PC-3 (cell line): ENCODE measurements around the gene MLC1. TPM values are rescaled to one million over a fixed set of nuclear protein-coding genes. Genes with fewer than 3 reads are reported as not detected.

ENCODE experiments used
- ATAC-seq: fragments of 200-7000 bp; cut with Tn5 transposase; 2 replicates; pipeline ENCODE4 v1.9.1; 2020; ENCODE audit warnings: mild to moderate bottlenecking, moderate library complexity
- BruUV-seq: library from RNA; stranded (reverse); fragments of 400-500 nt; replicated peaks from 2 replicates; lab custom pipeline; 2021; lab: Mats Ljungman, UMichigan
- CTCF ChIA-PET: fragments of 300-600 bp; sonication (Branson Sonifier 250); formaldehyde crosslinking; loops from one replicate; lab custom pipeline; 2022; ENCODE audit warnings: antibody characterized with exemption; lab: Charles Lee
- POLR2A ChIA-PET: fragments of 300-600 bp; sonication (Branson Sonifier 250); formaldehyde crosslinking; loops from one replicate; lab custom pipeline; 2022; ENCODE audit warnings: antibody characterized with exemption; ENCODE audit not compliant: unreplicated experiment; lab: Charles Lee
- DNase-seq: peaks from one replicate; pipeline ENCODE4 v3.0.0-alpha.2; 2015
- H2AFZ ChIP-seq: fragments of 300-600 bp; sonication (generic); 2 replicates; pipeline ENCODE4 v1.6.0; 2016; ENCODE audit warnings: antibody characterized with exemption, low read length
- H3F3A ChIP-seq: fragments of 300-600 bp; sonication (generic); one replicate; pipeline ENCODE4 v1.6.0; 2017; ENCODE audit warnings: antibody characterized with exemption, low read length, control low read depth, mild to moderate bottlenecking; ENCODE audit not compliant: unreplicated experiment
- H3K27ac ChIP-seq: fragments of 300-600 bp; sonication (generic); 2 replicates; pipeline ENCODE4 v1.5.1; 2016; ENCODE audit warnings: mild to moderate bottlenecking, low read length
- H3K27me3 ChIP-seq: fragments of 300-600 bp; sonication (generic); 2 replicates; pipeline ENCODE4 v1.6.1; 2016; ENCODE audit warnings: low read length, mixed read lengths
- H3K36me3 ChIP-seq: fragments of 300-600 bp; sonication (generic); 2 replicates; pipeline ENCODE4 v1.6.1; 2016; ENCODE audit warnings: low read depth, mixed run types, low read length, mixed read lengths
- H3K4me1 ChIP-seq: fragments of 300-600 bp; sonication (generic); 2 replicates; pipeline ENCODE4 v1.5.1; 2016; ENCODE audit warnings: low read length; ENCODE audit not compliant: insufficient read depth
- H3K4me2 ChIP-seq: fragments of 300-600 bp; sonication (generic); 2 replicates; pipeline ENCODE4 v1.6.0; 2016; ENCODE audit warnings: low read length
- H3K4me3 ChIP-seq: fragments of 300-600 bp; sonication (generic); 2 replicates; pipeline ENCODE4 v1.5.1; 2016; ENCODE audit warnings: mild to moderate bottlenecking, low read length, mixed read lengths
- H3K79me2 ChIP-seq: fragments of 300-600 bp; sonication (generic); 2 replicates; pipeline ENCODE4 v1.6.1; 2017; ENCODE audit warnings: low read length, mixed read lengths
- H3K9ac ChIP-seq: fragments of 300-600 bp; sonication (generic); 2 replicates; pipeline ENCODE4 v1.6.0; 2016; ENCODE audit warnings: mild to moderate bottlenecking, low read length
- H3K9me2 ChIP-seq: fragments of 300-600 bp; sonication (generic); replicated peaks from 2 replicates; pipeline ENCODE4 v1.6.1; 2016; ENCODE audit warnings: mixed run types, low read length, mixed read lengths
- H3K9me3 ChIP-seq: fragments of 300-600 bp; sonication (generic); 2 replicates; pipeline ENCODE4 v1.6.1; 2016; ENCODE audit warnings: low read length, mixed read lengths
- H4K20me1 ChIP-seq: fragments of 300-600 bp; sonication (generic); 2 replicates; pipeline ENCODE4 v1.6.1; 2016; ENCODE audit warnings: low read length, mixed read lengths
- EZH2 ChIP-seq: fragments of 300-600 bp; sonication (generic); IDR thresholded peaks from one replicate; pipeline ENCODE4 v1.6.1; 2017; ENCODE audit warnings: antibody characterized with exemption, mild to moderate bottlenecking, low read length; ENCODE audit not compliant: unreplicated experiment
- EZH2phosphoT487 ChIP-seq: fragments of 300-600 bp; sonication (generic); IDR thresholded peaks from 2 replicates; pipeline ENCODE4 v1.6.1; 2018; ENCODE audit warnings: mild to moderate bottlenecking, antibody characterized with exemption, low read length, borderline replicate concordance
- intact Hi-C: fragments of 100-400 bp; cut with micrococcal nuclease; formaldehyde crosslinking; loops from 2 replicates; pipeline ENCODE4 v1.9.0; 2023
- total RNA-seq: library from RNA; depleted of rRNA; stranded (reverse); fragments of >200 nt; gene quantifications from 2 replicates; pipeline ENCODE4 v1.2.3, GENCODE V29; 2014
- TF ChIP-seq, protein P1 (sequence below): fragments of 300-600 bp; sonication (generic); conservative IDR thresholded peaks from 2 replicates; pipeline ENCODE4 v1.5.1; 2017; ENCODE audit warnings: antibody characterized with exemption, low read depth, mild to moderate bottlenecking, low read length

Gene MLC1
- total RNA-seq, 1 experiment from 2014 or later, result 0.62 TPM

DNA sequence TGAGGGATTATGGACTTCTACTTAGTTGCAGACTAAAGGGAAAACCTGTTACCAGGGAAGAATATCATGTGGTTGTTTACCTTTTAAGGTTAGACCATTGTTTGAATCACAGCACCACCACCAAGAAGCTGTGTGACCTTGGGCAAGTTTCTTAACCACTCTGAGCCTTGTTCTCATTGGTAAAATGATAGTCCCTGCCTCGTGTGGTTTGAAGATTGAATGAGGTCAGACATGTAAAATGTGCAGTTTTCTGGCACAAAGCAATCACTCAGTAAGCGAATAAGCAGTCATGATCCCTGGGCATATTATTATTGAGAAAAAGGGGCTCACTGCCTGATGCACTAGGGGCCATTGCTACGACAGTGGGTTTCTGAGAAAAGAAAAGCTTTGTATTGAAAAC is 32.9 kb upstream of the MLC1 start:
- Histone ChIP-seq H3K27me3 (no peaks in the 10 kb centered on the region; the same call in 1 of the 2 replicates), H3K36me3 (no peaks in the 10 kb centered on the region), H3K9ac (no peak overlapping the region), H3K9me2 (no peaks in the 10 kb centered on the region), H3F3A (no peaks in the 10 kb centered on the region), H3K4me3 (no peak overlapping the region), H3K9me3 (no peaks in the 10 kb centered on the region), H3K27ac (no peak overlapping the region), H4K20me1 (no peaks in the 10 kb centered on the region), H3K4me1 (peaks cover 21% of the 10 kb centered on the region), H2AFZ (no peak overlapping the region), H3K4me2 (no peak overlapping the region), H3K79me2 (no peaks in the 10 kb centered on the region)
- intact Hi-C loops, result no loop called here
- no peak for TF ChIP-seq EZH2
- no peak for TF ChIP-seq EZH2phosphoT487
- TF ChIP-seq, protein P1, sequence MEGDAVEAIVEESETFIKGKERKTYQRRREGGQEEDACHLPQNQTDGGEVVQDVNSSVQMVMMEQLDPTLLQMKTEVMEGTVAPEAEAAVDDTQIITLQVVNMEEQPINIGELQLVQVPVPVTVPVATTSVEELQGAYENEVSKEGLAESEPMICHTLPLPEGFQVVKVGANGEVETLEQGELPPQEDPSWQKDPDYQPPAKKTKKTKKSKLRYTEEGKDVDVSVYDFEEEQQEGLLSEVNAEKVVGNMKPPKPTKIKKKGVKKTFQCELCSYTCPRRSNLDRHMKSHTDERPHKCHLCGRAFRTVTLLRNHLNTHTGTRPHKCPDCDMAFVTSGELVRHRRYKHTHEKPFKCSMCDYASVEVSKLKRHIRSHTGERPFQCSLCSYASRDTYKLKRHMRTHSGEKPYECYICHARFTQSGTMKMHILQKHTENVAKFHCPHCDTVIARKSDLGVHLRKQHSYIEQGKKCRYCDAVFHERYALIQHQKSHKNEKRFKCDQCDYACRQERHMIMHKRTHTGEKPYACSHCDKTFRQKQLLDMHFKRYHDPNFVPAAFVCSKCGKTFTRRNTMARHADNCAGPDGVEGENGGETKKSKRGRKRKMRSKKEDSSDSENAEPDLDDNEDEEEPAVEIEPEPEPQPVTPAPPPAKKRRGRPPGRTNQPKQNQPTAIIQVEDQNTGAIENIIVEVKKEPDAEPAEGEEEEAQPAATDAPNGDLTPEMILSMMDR, result no peak
- ATAC-seq, result no peak
- ChIA-PET POLR2A (no interaction called here), CTCF (no interaction called here)
- BruUV-seq, result no TSS peak
- DNase-seq, result no peak

- Histone ChIP-seq H3K4me1 (peaks cover 23% of the 10 kb centered on the region), H3K9me3 (no peaks in the 10 kb centered on the region), H3K9ac (no peak overlapping the region), H2AFZ (no peak overlapping the region), H3K4me2 (no peak overlapping the region), H3K4me3 (no peak overlapping the region), H3K79me2 (no peaks in the 10 kb centered on the region), H3K9me2 (no peaks in the 10 kb centered on the region), H3K27ac (no peak overlapping the region), H3K27me3 (no peaks in the 10 kb centered on the region; the same call in 1 of the 2 replicates), H3K36me3 (no peaks in the 10 kb centered on the region), H4K20me1 (no peaks in the 10 kb centered on the region), H3F3A (no peaks in the 10 kb centered on the region)
- BruUV-seq, result no TSS peak
- no peak for DNase-seq
- intact Hi-C loops, result no loop called here
- POLR2A ChIA-PET, result no interaction called here
- no peak for ATAC-seq
- TF ChIP-seq, protein P1, result no peak
- TF ChIP-seq EZH2 (no peak), EZH2phosphoT487 (no peak)
- CTCF ChIA-PET, result no interaction called here
These were observed 32.0 kb upstream of the MLC1 start for GRCh38 chr22:50117168-50117762.

- H3K4me1 ChIP-seq, result peaks cover 24% of the 10 kb centered on the region
- POLR2A ChIA-PET, result interaction anchor here (0.6 kb wide), 1 partner anchor 26 kb away, joined by 14 read pairs; the partner anchor contains the start of gene MOV10L1
- no peaks in the 10 kb centered on the region for H4K20me1 ChIP-seq
- H3K4me2 ChIP-seq, result peak overlapping the region; percentile 22; the same call in 1 of the 2 replicates
- intact Hi-C loops, result no loop called here
- ATAC-seq, result peak; percentile 89
- no peak overlapping the region for H3K9ac ChIP-seq
- H3K27me3 ChIP-seq, result no peaks in the 10 kb centered on the region
- no peaks in the 10 kb centered on the region for H3K36me3 ChIP-seq
- peak overlapping the region; percentile 59; the same call in 1 of the 2 replicates for H2AFZ ChIP-seq
- H3K4me3 ChIP-seq, result no peak overlapping the region
- no peaks in the 10 kb centered on the region for H3F3A ChIP-seq
- BruUV-seq, result no TSS peak
- H3K9me3 ChIP-seq, result no peaks in the 10 kb centered on the region
- TF ChIP-seq EZH2phosphoT487, result no peak
- no peak for TF ChIP-seq EZH2
- TF ChIP-seq, protein P1, result no peak
- peak; percentile 80 for DNase-seq
- H3K79me2 ChIP-seq, result no peaks in the 10 kb centered on the region
- CTCF ChIA-PET, result interaction anchor here (0.7 kb wide), 1 partner anchor 71 kb away, joined by 3 read pairs; no protein-coding TSS in a partner anchor
- H3K9me2 ChIP-seq, result no peaks in the 10 kb centered on the region
- no peak overlapping the region for H3K27ac ChIP-seq
These were observed 30.5 kb upstream of the MLC1 start for GRCh38 chr22:50115693-50116092.
